Measurements from ENCODE around the gene TECRL. TPM values are rescaled to one million over a fixed set of nuclear protein-coding genes. Genes with fewer than 3 reads are reported as not detected.

TECRL gene
- total and polyA plus RNA-seq, 2 of the 4 experiments (the other 2 are of a cell fraction), result not detected

- dilution Hi-C loops (cut with HindIII; ENCODE audit: low sequenced_read_pairs, unreplicated experiment), result no loop called here
- Histone ChIP-seq H4K91ac (ENCODE audit: insufficient read depth, low read depth, low read length) (no peak overlapping the region), H3K4me3 (ENCODE audit: insufficient read depth, low read depth, low read length) (no peak overlapping the region), H3K23ac (ENCODE audit: low read depth, low read length) (no peak overlapping the region), H4K5ac (ENCODE audit: low read depth, low read length) (no peak overlapping the region), H3K79me1 (ENCODE audit: low read depth in 1 of 2, low read length in 2 of 2) (no peaks in the 10 kb centered on the region), H3K9me1 (ENCODE audit: insufficient read depth, low read length) (no peaks in the 10 kb centered on the region), H2BK20ac (ENCODE audit: low read depth, low read length) (no peak overlapping the region), H4K20me1 (ENCODE audit: insufficient read depth, low read length) (no peaks in the 10 kb centered on the region), H3K18ac (ENCODE audit: low read depth, low read length) (no peak overlapping the region), H4K8ac (ENCODE audit: low read depth in 2 of 2, low read length in 2 of 2) (no peak overlapping the region), H3K9ac (ENCODE audit: low read depth, low read length) (no peak overlapping the region), H3K4me2 (ENCODE audit: low read depth, low read length) (no peak overlapping the region), H2AK5ac (ENCODE audit: low read depth, low read length) (no peak overlapping the region), H3K56ac (ENCODE audit: extremely low read depth, insufficient read depth, low read length) (no peak overlapping the region), H2AK9ac (replicated peaks; ENCODE audit: low read depth, low read length, poor library complexity) (no peak overlapping the region), H3K27me3 (ENCODE audit: control insufficient read depth, insufficient read depth, low read length) (no peaks in the 10 kb centered on the region), H3K27ac (ENCODE audit: insufficient read depth, low read length) (no peak overlapping the region), H3K4me1 (ENCODE audit: control insufficient read depth, insufficient read depth, low read length) (no peaks in the 10 kb centered on the region), H2BK5ac (ENCODE audit: low read depth, low read length, poor library complexity, severe bottlenecking) (no peak overlapping the region), H3K9me3 (ENCODE audit: control insufficient read depth, insufficient read depth, low read length) (peaks cover 2% of the 10 kb centered on the region), H3K14ac (replicated peaks; ENCODE audit: low read depth, low read length) (no peak overlapping the region), H2BK120ac (ENCODE audit: low read depth, low read length) (no peak overlapping the region), H2AFZ (replicated peaks; ENCODE audit: low read length, poor library complexity) (no peak overlapping the region), H3K36me3 (ENCODE audit: control insufficient read depth, insufficient read depth, low read length) (no peaks in the 10 kb centered on the region), H2BK15ac (ENCODE audit: low read depth, low read length) (no peak overlapping the region), H3K4ac (ENCODE audit: low read depth, low read length) (no peak overlapping the region)
- TF ChIP-seq FOS (IDR thresholded peaks at IDR 0.05; ENCODE audit: low read depth, low read length) (no peak), MXI1 (IDR thresholded peaks at IDR 0.05; ENCODE audit: borderline replicate concordance, low read depth, low read length) (no peak), MAZ (IDR thresholded peaks at IDR 0.05; ENCODE audit: borderline replicate concordance, low read depth, low read length) (no peak), RFX5 (IDR thresholded peaks at IDR 0.05; ENCODE audit: low read depth, low read length) (no peak), RAD21 (IDR thresholded peaks at IDR 0.05; ENCODE audit: low read length) (no peak), CTCF (conservative IDR thresholded peaks at IDR 0.05; ENCODE audit: low read depth, low read length) (no peak), SMC3 (IDR thresholded peaks at IDR 0.05; ENCODE audit: low read depth, low read length) (no peak), BHLHE40 (IDR thresholded peaks at IDR 0.05; ENCODE audit: low read depth, low read length) (no peak), MAFK (IDR thresholded peaks at IDR 0.05; ENCODE audit: low read depth, low read length) (no peak), USF2 (IDR thresholded peaks at IDR 0.05; ENCODE audit: low read depth, low read length) (no peak), CEBPB (IDR thresholded peaks at IDR 0.05; ENCODE audit: low read depth, low read length) (no peak), RCOR1 (IDR thresholded peaks at IDR 0.05; ENCODE audit: insufficient replicate concordance, low read length) (no peak), ELK1 (IDR thresholded peaks at IDR 0.05; ENCODE audit: borderline replicate concordance, low read depth, low read length) (no peak), NFE2L2 (IDR thresholded peaks at IDR 0.05; ENCODE audit: low read depth, low read length) (no peak), POLR2A (IDR thresholded peaks at IDR 0.05; ENCODE audit: low read depth, low read length) (no peak)
- ChIA-PET CTCF (no interaction called here), POLR2A (ENCODE audit: unreplicated experiment) (no interaction called here)
- intact Hi-C loops (cut with micrococcal nuclease), result no loop called here
- in situ Hi-C loops (cut with MboI; ENCODE audit: low sequenced_read_pairs), result no loop called here
- WGBS, 2 experiments (ENCODE audit: extremely low coverage in 2 of 2, insufficient read length in 1 of 2), result no CpG with 5 or more reads among the region's 1 CpG
- DNase-seq (no peak), ATAC-seq (ENCODE audit: low read depth) (no peak)
- no TSS peak for BruUV-seq (replicated peaks)
Observed at GRCh38 chr4:64327237-64327636, 82.0 kb downstream of the TECRL start.
